HG03135 (cell line): ENCODE data around the gene SLC28A2.
"Not testable (repeated sequence)": the region's sequence is repeated elsewhere in the genome, so short reads cannot be mapped to it uniquely, and the experiment has no call there.

Experiments
- ATAC-seq: cut with Tn5 transposase; IDR thresholded peaks from one replicate; pipeline ENCODE4 v1.9.1; 2021; ENCODE audit warnings: mild to moderate bottlenecking, moderate library complexity; ENCODE audit not compliant: unreplicated experiment

Gene SLC28A2

GRCh38 chr15:45251888-45252287 is at the start of gene SLC28A2:
Gene SLC28A2, plus strand, starts transcription at chr15:45252234. Its CDS starts 982 bp downstream, at chr15:45253216.
- ATAC-seq = no peak

- ATAC-seq = no peak
Measured at GRCh38 chr15:45203182-45203581, 48.9 kb upstream of the SLC28A2 start.

GRCh38 chr15:45205192-45205591 is 46.8 kb upstream of the SLC28A2 start:
- ATAC-seq = no peak

GRCh38 chr15:45212493-45212892 is 39.5 kb upstream of the SLC28A2 start:
- no peak for ATAC-seq

- ATAC-seq = no peak
Measured at GRCh38 chr15:45221053-45221599, 30.9 kb upstream of the SLC28A2 start.

- ATAC-seq = no peak
Measured at GRCh38 chr15:45221967-45222366, 30.1 kb upstream of the SLC28A2 start.

- no peak for ATAC-seq
Measured at GRCh38 chr15:45224621-45225217, 27.3 kb upstream of the SLC28A2 start.

GRCh38 chr15:45225506-45226273 is 26.3 kb upstream of the SLC28A2 start:
- ATAC-seq = no peak

- ATAC-seq = no peak
Measured at GRCh38 chr15:45228931-45229330, 23.1 kb upstream of the SLC28A2 start.

GRCh38 chr15:45230245-45230965 is 21.6 kb upstream of the SLC28A2 start:
- ATAC-seq = no peak

GRCh38 chr15:45231132-45231531 is 20.9 kb upstream of the SLC28A2 start:
- ATAC-seq = no peak

GRCh38 chr15:45231864-45232562 is 20.0 kb upstream of the SLC28A2 start:
- no peak for ATAC-seq

GRCh38 chr15:45234562-45235235 is 17.3 kb upstream of the SLC28A2 start:
- ATAC-seq = no peak

GRCh38 chr15:45236806-45237205 is 15.2 kb upstream of the SLC28A2 start:
- ATAC-seq = not testable (repeated sequence)

GRCh38 chr15:45242289-45242688 is 9.7 kb upstream of the SLC28A2 start:
- no peak for ATAC-seq

- ATAC-seq = no peak
Measured at GRCh38 chr15:45249125-45249780, 2.8 kb upstream of the SLC28A2 start.

- ATAC-seq = no peak
Measured at GRCh38 chr15:45253330-45253729, 1.3 kb downstream of the SLC28A2 start.

- no peak for ATAC-seq
Measured at GRCh38 chr15:45254405-45254804, 2.4 kb downstream of the SLC28A2 start.

- not testable (repeated sequence) for ATAC-seq
Measured at GRCh38 chr15:45254824-45255223, 2.8 kb downstream of the SLC28A2 start.

GRCh38 chr15:45259796-45260195 is 7.8 kb downstream of the SLC28A2 start:
- no peak for ATAC-seq
